HepG2 (cell line): ENCODE results near the gene CNKSR3. TPM values are rescaled to one million over a fixed set of nuclear protein-coding genes. Genes with fewer than 3 reads are reported as not detected.

Source experiments
- BRCA1 ChIP-seq: sonication (generic); formaldehyde crosslinking; IDR thresholded peaks from 2 replicates; pipeline ENCODE4 v1.4.0; 2020; ENCODE audit warnings: missing genetic modification reagents
- GFI1 ChIP-seq: sonication (generic); formaldehyde crosslinking; IDR thresholded peaks from 2 replicates; pipeline ENCODE4 v1.5.0; 2020; ENCODE audit warnings: missing genetic modification reagents, mild to moderate bottlenecking, borderline replicate concordance
- HDAC6 ChIP-seq: fragments of 200-600 bp; sonication (generic); IDR thresholded peaks from 2 replicates; pipeline ENCODE4 v1.7.0; 2017; ENCODE audit warnings: mild to moderate bottlenecking, antibody characterized with exemption, low read length, low read depth
- MTA3 ChIP-seq: sonication (generic); formaldehyde crosslinking; IDR thresholded peaks from 2 replicates; pipeline ENCODE4 v1.4.0; 2020; ENCODE audit warnings: missing genetic modification reagents
- SAP130 ChIP-seq: IDR thresholded peaks from 2 replicates; pipeline ENCODE4 v1.6.1; 2016; ENCODE audit warnings: low read depth
- TP53 ChIP-seq: sonication (generic); formaldehyde crosslinking; conservative IDR thresholded peaks from 2 replicates; pipeline ENCODE4 v1.4.0; 2020; ENCODE audit warnings: missing genetic modification reagents
- ZNF552 ChIP-seq: sonication (generic); formaldehyde crosslinking; IDR thresholded peaks from 2 replicates; pipeline ENCODE4 v1.9.0; 2022; ENCODE audit warnings: missing genetic modification reagents, mild to moderate bottlenecking, borderline replicate concordance
- ZNF7 ChIP-seq: IDR thresholded peaks from 2 replicates; pipeline ENCODE4 v1.6.1; 2016; ENCODE audit warnings: missing biosample characterization, missing genetic modification reagents
- ZNF792 ChIP-seq: IDR thresholded peaks from 2 replicates; pipeline ENCODE4 v1.6.1; 2016
- polyA plus RNA-seq, 8 experiments: library from polyadenylated mRNA; depleted of rRNA in 3 of 8; stranded (reverse) in 7 of 8; unstranded in 1 of 8; fragments of >200 nt; fragmentation: Illumina TruSeq in 4 of 8; extraction: Trizol in 4 of 8; gene quantifications; 2 replicates each; pipeline versions ENCODE4 v1.2.1 to v1.2.3, GENCODE V29; 2011 to 2016; ENCODE audit warnings: low read depth in 4 of 8, missing spikeins in 1 of 8, mixed read lengths in 1 of 8; ENCODE audit not compliant: insufficient read depth in 1 of 8
- total RNA-seq, 5 experiments: library from RNA; depleted of rRNA; stranded (reverse); fragments of >200 nt; fragmentation: Illumina TruSeq; extraction: Trizol; gene quantifications; 2 replicates each; pipeline ENCODE4 v1.2.3, GENCODE V29; 2016; ENCODE audit warnings: low read depth in 1 of 5
- TF ChIP-seq, protein P1 (sequence below): IDR thresholded peaks from 2 replicates; pipeline ENCODE4 v1.6.1; 2016; ENCODE audit warnings: missing genetic modification reagents, missing compliant biosample characterization
- TF ChIP-seq, protein P2 (sequence below): IDR thresholded peaks from 2 replicates; pipeline ENCODE4 v1.4.0; 2020; ENCODE audit warnings: mild to moderate bottlenecking, missing genetic modification reagents
- TF ChIP-seq, protein P3 (sequence below): sonication (generic); formaldehyde crosslinking; IDR thresholded peaks from 2 replicates; pipeline ENCODE4 v1.4.0; 2020; ENCODE audit warnings: mild to moderate bottlenecking, missing genetic modification reagents
- TF ChIP-seq, protein P4 (sequence below): sonication (generic); formaldehyde crosslinking; IDR thresholded peaks from 2 replicates; pipeline ENCODE4 v1.4.0; 2020; ENCODE audit warnings: mild to moderate bottlenecking, missing genetic modification reagents, borderline replicate concordance
- TF ChIP-seq, protein P5 (sequence below), 2 experiments: sonication (generic) in 1 of 2; formaldehyde crosslinking in 1 of 2; IDR thresholded peaks; 2 replicates each; pipeline versions ENCODE4 v1.4.0 to v1.6.1; 2018 to 2020; ENCODE audit warnings: missing genetic modification reagents in 2 of 2, borderline replicate concordance in 1 of 2, low read depth in 1 of 2, mild to moderate bottlenecking in 1 of 2, missing biosample characterization in 1 of 2
- TF ChIP-seq, protein P6 (sequence below): sonication (generic); formaldehyde crosslinking; IDR thresholded peaks from 2 replicates; pipeline ENCODE4 v1.4.0; 2020; ENCODE audit warnings: missing genetic modification reagents

Gene CNKSR3
- total and polyA plus RNA-seq, 2 of the 13 experiments (the other 11 are each of a cell fraction or from before 2014, with no cell fraction given): 9.2 to 38.6 TPM

DNA sequence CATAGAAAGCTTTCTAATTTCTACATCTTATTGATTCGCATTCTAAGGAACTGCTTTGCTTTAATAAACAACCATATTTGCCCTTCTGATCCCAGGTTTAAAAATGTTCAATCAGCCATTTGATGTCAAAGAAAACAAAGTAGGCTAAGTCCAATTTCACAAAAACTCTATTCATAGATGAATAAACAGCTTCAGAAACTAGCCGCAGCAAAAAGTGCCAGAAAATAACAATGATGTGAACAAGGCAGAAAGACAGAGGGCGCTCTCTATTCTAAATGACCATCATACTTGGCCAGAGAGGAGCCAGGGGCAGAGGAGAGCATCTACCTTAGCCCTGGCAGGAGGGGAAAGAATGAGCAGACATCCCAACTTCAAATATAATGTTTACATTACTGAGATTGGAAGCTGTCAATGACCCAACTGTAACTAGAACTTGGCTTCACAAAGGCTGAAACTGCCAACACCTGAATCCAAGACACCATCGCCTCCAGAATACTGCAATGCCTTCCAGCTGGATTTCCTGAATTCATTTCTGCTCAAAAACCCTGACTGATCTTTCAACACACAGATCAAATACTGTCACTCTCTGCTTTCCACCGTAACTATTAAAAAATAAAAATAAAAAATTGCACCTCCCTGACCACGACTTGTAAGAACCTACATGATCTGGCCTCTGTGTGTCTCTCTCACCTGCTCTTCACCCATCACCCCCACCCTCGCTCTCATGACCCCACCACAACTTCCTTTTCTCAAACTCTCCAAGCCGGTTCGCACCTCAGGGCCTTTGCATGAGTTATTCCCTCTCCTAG, 9.5 kb downstream of the CNKSR3 start (continued):
- TF ChIP-seq, protein P1, sequence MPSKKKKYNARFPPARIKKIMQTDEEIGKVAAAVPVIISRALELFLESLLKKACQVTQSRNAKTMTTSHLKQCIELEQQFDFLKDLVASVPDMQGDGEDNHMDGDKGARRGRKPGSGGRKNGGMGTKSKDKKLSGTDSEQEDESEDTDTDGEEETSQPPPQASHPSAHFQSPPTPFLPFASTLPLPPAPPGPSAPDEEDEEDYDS (CRISPR knock-in tag): 0 out of 2 replicates have a peak, but pooled peaks have one; percentile 15
- TF ChIP-seq, protein P2, sequence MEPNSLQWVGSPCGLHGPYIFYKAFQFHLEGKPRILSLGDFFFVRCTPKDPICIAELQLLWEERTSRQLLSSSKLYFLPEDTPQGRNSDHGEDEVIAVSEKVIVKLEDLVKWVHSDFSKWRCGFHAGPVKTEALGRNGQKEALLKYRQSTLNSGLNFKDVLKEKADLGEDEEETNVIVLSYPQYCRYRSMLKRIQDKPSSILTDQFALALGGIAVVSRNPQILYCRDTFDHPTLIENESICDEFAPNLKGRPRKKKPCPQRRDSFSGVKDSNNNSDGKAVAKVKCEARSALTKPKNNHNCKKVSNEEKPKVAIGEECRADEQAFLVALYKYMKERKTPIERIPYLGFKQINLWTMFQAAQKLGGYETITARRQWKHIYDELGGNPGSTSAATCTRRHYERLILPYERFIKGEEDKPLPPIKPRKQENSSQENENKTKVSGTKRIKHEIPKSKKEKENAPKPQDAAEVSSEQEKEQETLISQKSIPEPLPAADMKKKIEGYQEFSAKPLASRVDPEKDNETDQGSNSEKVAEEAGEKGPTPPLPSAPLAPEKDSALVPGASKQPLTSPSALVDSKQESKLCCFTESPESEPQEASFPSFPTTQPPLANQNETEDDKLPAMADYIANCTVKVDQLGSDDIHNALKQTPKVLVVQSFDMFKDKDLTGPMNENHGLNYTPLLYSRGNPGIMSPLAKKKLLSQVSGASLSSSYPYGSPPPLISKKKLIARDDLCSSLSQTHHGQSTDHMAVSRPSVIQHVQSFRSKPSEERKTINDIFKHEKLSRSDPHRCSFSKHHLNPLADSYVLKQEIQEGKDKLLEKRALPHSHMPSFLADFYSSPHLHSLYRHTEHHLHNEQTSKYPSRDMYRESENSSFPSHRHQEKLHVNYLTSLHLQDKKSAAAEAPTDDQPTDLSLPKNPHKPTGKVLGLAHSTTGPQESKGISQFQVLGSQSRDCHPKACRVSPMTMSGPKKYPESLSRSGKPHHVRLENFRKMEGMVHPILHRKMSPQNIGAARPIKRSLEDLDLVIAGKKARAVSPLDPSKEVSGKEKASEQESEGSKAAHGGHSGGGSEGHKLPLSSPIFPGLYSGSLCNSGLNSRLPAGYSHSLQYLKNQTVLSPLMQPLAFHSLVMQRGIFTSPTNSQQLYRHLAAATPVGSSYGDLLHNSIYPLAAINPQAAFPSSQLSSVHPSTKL (CRISPR knock-in tag): peak; percentile 65
- TF ChIP-seq, protein P3, sequence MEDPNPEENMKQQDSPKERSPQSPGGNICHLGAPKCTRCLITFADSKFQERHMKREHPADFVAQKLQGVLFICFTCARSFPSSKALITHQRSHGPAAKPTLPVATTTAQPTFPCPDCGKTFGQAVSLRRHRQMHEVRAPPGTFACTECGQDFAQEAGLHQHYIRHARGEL: no peak
- TF ChIP-seq, protein P4, sequence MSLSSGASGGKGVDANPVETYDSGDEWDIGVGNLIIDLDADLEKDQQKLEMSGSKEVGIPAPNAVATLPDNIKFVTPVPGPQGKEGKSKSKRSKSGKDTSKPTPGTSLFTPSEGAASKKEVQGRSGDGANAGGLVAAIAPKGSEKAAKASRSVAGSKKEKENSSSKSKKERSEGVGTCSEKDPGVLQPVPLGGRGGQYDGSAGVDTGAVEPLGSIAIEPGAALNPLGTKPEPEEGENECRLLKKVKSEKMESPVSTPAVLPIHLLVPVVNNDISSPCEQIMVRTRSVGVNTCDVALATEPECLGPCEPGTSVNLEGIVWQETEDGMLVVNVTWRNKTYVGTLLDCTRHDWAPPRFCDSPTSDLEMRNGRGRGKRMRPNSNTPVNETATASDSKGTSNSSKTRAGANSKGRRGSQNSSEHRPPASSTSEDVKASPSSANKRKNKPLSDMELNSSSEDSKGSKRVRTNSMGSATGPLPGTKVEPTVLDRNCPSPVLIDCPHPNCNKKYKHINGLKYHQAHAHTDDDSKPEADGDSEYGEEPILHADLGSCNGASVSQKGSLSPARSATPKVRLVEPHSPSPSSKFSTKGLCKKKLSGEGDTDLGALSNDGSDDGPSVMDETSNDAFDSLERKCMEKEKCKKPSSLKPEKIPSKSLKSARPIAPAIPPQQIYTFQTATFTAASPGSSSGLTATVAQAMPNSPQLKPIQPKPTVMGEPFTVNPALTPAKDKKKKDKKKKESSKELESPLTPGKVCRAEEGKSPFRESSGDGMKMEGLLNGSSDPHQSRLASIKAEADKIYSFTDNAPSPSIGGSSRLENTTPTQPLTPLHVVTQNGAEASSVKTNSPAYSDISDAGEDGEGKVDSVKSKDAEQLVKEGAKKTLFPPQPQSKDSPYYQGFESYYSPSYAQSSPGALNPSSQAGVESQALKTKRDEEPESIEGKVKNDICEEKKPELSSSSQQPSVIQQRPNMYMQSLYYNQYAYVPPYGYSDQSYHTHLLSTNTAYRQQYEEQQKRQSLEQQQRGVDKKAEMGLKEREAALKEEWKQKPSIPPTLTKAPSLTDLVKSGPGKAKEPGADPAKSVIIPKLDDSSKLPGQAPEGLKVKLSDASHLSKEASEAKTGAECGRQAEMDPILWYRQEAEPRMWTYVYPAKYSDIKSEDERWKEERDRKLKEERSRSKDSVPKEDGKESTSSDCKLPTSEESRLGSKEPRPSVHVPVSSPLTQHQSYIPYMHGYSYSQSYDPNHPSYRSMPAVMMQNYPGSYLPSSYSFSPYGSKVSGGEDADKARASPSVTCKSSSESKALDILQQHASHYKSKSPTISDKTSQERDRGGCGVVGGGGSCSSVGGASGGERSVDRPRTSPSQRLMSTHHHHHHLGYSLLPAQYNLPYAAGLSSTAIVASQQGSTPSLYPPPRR (CRISPR knock-in tag): no peak
- TF ChIP-seq ZNF552 (CRISPR knock-in tag) (no peak), HDAC6 (no peak), BRCA1 (CRISPR knock-in tag) (no peak), ZNF792 (CRISPR knock-in tag) (no peak), ZNF7 (CRISPR knock-in tag) (no peak), SAP130 (CRISPR knock-in tag) (peak; percentile 53), GFI1 (CRISPR knock-in tag) (peak; percentile 94), MTA3 (CRISPR knock-in tag) (no peak), TP53 (CRISPR knock-in tag) (no peak)
- TF ChIP-seq, protein P5, sequence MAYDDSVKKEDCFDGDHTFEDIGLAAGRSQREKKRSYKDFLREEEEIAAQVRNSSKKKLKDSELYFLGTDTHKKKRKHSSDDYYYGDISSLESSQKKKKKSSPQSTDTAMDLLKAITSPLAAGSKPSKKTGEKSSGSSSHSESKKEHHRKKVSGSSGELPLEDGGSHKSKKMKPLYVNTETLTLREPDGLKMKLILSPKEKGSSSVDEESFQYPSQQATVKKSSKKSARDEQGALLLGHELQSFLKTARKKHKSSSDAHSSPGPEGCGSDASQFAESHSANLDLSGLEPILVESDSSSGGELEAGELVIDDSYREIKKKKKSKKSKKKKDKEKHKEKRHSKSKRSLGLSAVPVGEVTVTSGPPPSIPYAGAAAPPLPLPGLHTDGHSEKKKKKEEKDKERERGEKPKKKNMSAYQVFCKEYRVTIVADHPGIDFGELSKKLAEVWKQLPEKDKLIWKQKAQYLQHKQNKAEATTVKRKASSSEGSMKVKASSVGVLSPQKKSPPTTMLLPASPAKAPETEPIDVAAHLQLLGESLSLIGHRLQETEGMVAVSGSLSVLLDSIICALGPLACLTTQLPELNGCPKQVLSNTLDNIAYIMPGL (CRISPR knock-in tag; IDR thresholded peaks at IDR 0.05; ENCODE audit: borderline replicate concordance in 1 of 2, low read depth in 1 of 2): no peak
- TF ChIP-seq, protein P6, sequence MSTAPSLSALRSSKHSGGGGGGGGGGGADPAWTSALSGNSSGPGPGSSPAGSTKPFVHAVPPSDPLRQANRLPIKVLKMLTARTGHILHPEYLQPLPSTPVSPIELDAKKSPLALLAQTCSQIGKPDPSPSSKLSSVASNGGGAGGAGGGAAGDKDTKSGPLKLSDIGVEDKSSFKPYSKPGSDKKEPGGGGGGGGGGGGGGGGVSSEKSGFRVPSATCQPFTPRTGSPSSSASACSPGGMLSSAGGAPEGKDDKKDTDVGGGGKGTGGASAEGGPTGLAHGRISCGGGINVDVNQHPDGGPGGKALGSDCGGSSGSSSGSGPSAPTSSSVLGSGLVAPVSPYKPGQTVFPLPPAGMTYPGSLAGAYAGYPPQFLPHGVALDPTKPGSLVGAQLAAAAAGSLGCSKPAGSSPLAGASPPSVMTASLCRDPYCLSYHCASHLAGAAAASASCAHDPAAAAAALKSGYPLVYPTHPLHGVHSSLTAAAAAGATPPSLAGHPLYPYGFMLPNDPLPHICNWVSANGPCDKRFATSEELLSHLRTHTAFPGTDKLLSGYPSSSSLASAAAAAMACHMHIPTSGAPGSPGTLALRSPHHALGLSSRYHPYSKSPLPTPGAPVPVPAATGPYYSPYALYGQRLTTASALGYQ (CRISPR knock-in tag): 0 out of 2 replicates have a peak, but pooled peaks have one; percentile 48
